ENCODE data around the gene CWF19L2. TPM values are rescaled to one million over a fixed set of nuclear protein-coding genes. Genes with fewer than 3 reads are reported as not detected.
A peak's percentile ranks its signal among the peaks of the same experiment; 100 is the strongest.

Gene CWF19L2
- polyA plus RNA-seq, 3 donors, result 1.6 to 2.2 (median 1.7) TPM

DNA sequence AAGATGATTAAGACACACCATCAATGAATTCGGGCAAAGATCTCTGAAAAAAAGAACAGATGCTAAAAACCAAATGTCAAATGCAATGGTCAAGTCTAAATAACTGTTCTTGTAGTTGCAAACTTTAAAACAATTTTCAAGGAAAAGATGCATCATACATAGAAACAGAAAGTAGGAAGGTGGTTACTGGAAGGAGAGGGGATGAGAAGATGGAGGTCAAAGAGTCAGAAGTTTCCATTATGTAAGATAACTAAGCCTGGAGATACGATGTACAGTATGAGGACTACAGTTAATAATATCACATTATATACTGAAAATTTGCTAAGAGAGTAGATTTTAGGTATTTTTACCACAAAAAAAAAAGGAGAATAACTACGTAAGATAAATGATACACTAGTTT, 27.1 kb downstream of the CWF19L2 start:
- H3K4me3 Mint-ChIP-seq, result no peak overlapping the region
- Histone ChIP-seq H3K36me3 (replicated peaks in 1 of 2; ENCODE audit: control insufficient read depth in 1 of 2, insufficient read depth in 2 of 2, low read length in 2 of 2) (peaks cover 25 to 45% of the 10 kb centered on the region in 2 donors), H3K27me3 (ENCODE audit: control insufficient read depth in 2 of 2, insufficient read depth in 2 of 2, low read length in 2 of 2) (no peaks in the 10 kb centered on the region), H3K27ac (ENCODE audit: low read depth in 1 of 2, low read length in 2 of 2) (no peak overlapping the region), H3K79me2 (ENCODE audit: insufficient read depth, low read length) (no peaks in the 10 kb centered on the region), H3K9ac (ENCODE audit: insufficient read depth, low read length, poor library complexity, severe bottlenecking) (no peak overlapping the region), H3K4me3 (replicated peaks in 1 of 3; ENCODE audit: low read depth in 2 of 3, low read length in 3 of 3) (no peak overlapping the region), H3K4me2 (replicated peaks; ENCODE audit: extremely low read depth, low read length, poor library complexity, severe bottlenecking) (no peak overlapping the region), H2AFZ (ENCODE audit: insufficient read depth, low read depth, low read length, poor library complexity, severe bottlenecking) (no peak overlapping the region), H3K4me1 (ENCODE audit: control insufficient read depth in 1 of 2, insufficient read depth in 2 of 2, low read length in 2 of 2) (no peaks in the 10 kb centered on the region), H4K20me1 (ENCODE audit: insufficient read depth, low read length) (no peaks in the 10 kb centered on the region), H3K9me3 (replicated peaks in 1 of 2; ENCODE audit: control insufficient read depth in 1 of 2, insufficient read depth in 1 of 2, low read length in 2 of 2) (no peaks in the 10 kb centered on the region)
- H3K9me3 Mint-ChIP-seq, result no peaks in the 10 kb centered on the region
- no peaks in the 10 kb centered on the region for H3K4me1 Mint-ChIP-seq
- peak overlapping the region in 1 of 7 donors; percentile 32 for H3K27ac Mint-ChIP-seq
- peaks cover 40 to 49% of the 10 kb centered on the region in 2 donors for H3K36me3 Mint-ChIP-seq
- TF ChIP-seq, protein P1, sequence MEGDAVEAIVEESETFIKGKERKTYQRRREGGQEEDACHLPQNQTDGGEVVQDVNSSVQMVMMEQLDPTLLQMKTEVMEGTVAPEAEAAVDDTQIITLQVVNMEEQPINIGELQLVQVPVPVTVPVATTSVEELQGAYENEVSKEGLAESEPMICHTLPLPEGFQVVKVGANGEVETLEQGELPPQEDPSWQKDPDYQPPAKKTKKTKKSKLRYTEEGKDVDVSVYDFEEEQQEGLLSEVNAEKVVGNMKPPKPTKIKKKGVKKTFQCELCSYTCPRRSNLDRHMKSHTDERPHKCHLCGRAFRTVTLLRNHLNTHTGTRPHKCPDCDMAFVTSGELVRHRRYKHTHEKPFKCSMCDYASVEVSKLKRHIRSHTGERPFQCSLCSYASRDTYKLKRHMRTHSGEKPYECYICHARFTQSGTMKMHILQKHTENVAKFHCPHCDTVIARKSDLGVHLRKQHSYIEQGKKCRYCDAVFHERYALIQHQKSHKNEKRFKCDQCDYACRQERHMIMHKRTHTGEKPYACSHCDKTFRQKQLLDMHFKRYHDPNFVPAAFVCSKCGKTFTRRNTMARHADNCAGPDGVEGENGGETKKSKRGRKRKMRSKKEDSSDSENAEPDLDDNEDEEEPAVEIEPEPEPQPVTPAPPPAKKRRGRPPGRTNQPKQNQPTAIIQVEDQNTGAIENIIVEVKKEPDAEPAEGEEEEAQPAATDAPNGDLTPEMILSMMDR (IDR thresholded peaks at IDR 0.05), result no peak
- no peak for DNase-seq
- WGBS (ENCODE audit: insufficient coverage), result no CpG with 5 or more reads among the region's 3 CpGs
- intact Hi-C loops (cut with micrococcal nuclease), result no loop called here
- H3K27me3 Mint-ChIP-seq (ENCODE audit: low read depth in 3 of 3), result no peaks in the 10 kb centered on the region

DNA sequence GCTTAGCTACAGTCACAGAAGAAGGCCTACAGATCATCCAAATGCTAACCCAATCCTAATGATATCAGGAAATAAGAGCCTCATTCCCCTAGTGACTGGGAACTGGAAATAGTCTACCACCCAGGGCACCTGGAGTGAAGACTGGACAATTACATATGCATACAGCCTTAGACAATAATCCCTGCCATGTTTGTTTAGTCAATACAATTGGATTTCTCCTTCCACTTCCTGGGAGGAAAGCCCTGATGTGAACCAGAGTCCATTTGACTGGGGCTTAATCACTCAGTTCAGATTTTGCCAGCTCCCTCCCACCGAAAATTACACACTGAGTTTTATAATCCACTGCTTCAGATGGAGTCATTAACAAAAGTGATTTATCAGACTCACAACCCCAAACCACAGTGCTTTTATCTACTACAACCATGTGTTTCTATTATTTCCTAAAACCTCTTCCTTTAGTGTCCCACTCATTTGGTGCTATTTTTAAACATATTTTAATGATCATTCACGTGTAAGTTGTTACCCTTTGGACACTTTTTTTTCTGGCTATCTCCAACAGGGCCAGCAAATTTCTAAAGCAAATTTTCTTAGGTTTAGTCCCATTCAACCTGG, 29.9 kb downstream of the CWF19L2 start:
- peaks cover 22 to 45% of the 10 kb centered on the region in 2 donors for H3K36me3 ChIP-seq (replicated peaks in 1 of 2; ENCODE audit: control insufficient read depth in 1 of 2, insufficient read depth in 2 of 2, low read length in 2 of 2)

More for the DNA sequence above, 29.9 kb downstream of the CWF19L2 start:
- Histone ChIP-seq H3K9me3 (replicated peaks in 1 of 2; ENCODE audit: control insufficient read depth in 1 of 2, insufficient read depth in 1 of 2, low read length in 2 of 2) (no peaks in the 10 kb centered on the region), H3K4me3 (replicated peaks in 1 of 3; ENCODE audit: low read depth in 2 of 3, low read length in 3 of 3) (no peak overlapping the region), H3K27me3 (ENCODE audit: control insufficient read depth in 2 of 2, insufficient read depth in 2 of 2, low read length in 2 of 2) (no peaks in the 10 kb centered on the region), H4K20me1 (ENCODE audit: insufficient read depth, low read length) (no peaks in the 10 kb centered on the region), H3K4me2 (replicated peaks; ENCODE audit: extremely low read depth, low read length, poor library complexity, severe bottlenecking) (no peak overlapping the region), H2AFZ (ENCODE audit: insufficient read depth, low read depth, low read length, poor library complexity, severe bottlenecking) (no peak overlapping the region), H3K4me1 (ENCODE audit: control insufficient read depth in 1 of 2, insufficient read depth in 2 of 2, low read length in 2 of 2) (no peaks in the 10 kb centered on the region), H3K9ac (ENCODE audit: insufficient read depth, low read length, poor library complexity, severe bottlenecking) (no peak overlapping the region), H3K79me2 (ENCODE audit: insufficient read depth, low read length) (no peaks in the 10 kb centered on the region), H3K27ac (ENCODE audit: low read depth in 1 of 2, low read length in 2 of 2) (no peak overlapping the region)
- Mint-ChIP-seq H3K4me1 (no peaks in the 10 kb centered on the region), H3K27me3 (ENCODE audit: low read depth in 3 of 3) (no peaks in the 10 kb centered on the region), H3K36me3 (peaks cover 42 to 44% of the 10 kb centered on the region in 2 donors), H3K27ac (no peak overlapping the region), H3K4me3 (no peak overlapping the region), H3K9me3 (no peaks in the 10 kb centered on the region)
- WGBS (ENCODE audit: insufficient coverage), result 42% methylated on average over 2 of the region's 2 CpGs
- TF ChIP-seq, protein P1 (IDR thresholded peaks at IDR 0.05), result no peak
- DNase-seq, result no peak
- intact Hi-C loops (cut with micrococcal nuclease), result no loop called here
